ENCODE measurements around the gene ENTHD1.

- TF ChIP-seq POLR2AphosphoS5 (IDR thresholded peaks at IDR 0.05; ENCODE audit: insufficient read depth, low read depth, low read length) (no peak), CTCF (IDR thresholded peaks at IDR 0.05; ENCODE audit: extremely low read depth in 1 of 2, insufficient read depth in 1 of 2, low read depth in 1 of 2, low read length in 2 of 2) (no peak)
These were observed 31.7 kb upstream of the ENTHD1 start for GRCh38 chr22:39925273-39925672.
